ENCODE measurements around the gene SHISA7.

Gene SHISA7

DNA sequence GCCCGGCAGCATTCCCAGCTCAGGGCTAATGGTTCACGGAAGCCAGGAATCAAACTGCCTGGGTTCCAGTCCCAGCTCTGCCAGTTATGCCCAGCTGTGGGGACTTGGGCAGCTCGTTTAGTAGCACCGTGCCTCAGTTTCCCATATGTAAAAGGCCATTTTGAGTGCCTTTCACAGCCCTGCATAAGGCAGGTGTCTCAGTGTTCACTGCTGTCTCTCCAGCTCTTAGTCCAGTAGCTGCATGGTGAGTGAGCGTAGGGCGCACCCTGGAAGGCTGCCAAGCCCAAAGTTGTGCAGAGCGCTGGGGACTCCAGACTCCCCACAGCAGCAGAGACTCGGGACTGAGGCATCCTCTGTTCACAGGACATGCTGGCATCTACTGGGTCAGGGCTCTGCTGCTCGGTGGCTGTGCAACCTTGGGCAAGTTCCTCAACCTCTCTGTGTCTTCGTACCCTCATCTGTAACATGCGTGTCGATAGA lies 51.9 kb downstream of the SHISA7 start:
- DNase-seq (ENCODE audit: low read depth in 1 of 2, low spot score in 1 of 2): no peak

DNA sequence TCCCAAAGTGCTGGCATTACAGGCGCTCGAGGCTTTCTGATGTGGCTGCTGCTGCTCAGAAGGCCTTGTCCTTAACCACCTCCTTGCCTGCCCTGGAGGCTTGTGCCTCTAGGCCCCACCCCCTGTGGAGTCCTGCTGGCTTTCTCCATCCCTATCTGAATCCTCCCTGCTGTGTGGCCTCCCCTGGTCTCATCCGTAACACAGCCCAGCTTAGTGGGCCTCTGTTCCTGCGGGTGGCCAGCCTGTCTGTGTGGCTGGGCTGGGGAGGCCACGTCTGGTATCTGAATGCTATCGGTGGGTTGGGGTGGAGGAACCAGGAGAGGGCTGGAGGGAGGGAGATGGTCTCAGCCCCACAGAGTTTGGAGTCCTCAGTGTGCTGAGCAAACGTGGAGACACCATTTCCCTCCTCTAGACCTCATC lies 52.6 kb downstream of the SHISA7 start:
- no peak for DNase-seq (ENCODE audit: low read depth in 1 of 2, low spot score in 1 of 2)

DNA sequence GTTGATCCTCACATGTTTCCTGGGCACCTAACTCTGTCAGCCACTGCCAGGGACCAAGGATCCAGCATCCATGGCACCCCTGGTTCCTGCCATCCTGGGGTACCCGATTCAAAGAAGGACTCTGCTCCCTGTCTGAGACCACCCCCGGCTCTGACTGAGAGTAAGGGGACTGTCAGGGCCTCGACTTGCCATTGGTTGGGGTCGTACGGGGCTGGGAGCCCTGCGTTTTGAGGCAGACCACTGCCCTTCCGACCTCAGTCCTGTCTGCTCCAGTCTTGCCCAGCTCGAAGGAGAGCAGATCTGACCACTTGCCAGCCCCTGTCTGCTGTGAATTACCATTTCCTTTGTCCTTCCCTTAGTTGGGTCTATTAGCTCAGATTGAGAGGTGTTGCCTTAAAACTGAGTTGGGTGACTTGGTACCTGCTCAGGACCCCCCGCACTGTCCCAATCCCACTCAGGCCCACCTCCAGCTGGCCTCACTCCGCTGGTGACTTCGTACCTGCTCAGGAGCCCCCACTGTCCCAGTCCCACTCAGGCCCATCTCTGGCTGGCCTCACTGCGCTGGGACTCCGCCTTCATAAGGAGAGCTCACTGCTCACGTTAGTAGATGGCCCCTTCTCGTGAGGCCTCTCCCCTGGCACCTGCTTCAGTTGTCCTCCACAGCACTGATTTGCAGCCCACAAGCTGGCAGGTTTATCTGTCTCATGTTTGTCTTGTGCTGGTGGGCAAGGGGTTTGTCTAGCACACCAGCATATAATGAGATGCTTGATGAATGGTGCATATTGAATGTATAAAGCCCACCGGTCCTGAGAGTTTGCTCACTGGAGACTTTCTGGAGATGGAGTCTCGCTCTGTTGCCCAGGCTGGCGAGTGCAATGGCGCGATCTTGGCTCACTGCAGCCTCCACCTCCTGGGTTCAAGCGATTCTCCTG lies 53.4 kb downstream of the SHISA7 start:
- no peak for DNase-seq (ENCODE audit: low read depth in 1 of 2, low spot score in 1 of 2)

DNA sequence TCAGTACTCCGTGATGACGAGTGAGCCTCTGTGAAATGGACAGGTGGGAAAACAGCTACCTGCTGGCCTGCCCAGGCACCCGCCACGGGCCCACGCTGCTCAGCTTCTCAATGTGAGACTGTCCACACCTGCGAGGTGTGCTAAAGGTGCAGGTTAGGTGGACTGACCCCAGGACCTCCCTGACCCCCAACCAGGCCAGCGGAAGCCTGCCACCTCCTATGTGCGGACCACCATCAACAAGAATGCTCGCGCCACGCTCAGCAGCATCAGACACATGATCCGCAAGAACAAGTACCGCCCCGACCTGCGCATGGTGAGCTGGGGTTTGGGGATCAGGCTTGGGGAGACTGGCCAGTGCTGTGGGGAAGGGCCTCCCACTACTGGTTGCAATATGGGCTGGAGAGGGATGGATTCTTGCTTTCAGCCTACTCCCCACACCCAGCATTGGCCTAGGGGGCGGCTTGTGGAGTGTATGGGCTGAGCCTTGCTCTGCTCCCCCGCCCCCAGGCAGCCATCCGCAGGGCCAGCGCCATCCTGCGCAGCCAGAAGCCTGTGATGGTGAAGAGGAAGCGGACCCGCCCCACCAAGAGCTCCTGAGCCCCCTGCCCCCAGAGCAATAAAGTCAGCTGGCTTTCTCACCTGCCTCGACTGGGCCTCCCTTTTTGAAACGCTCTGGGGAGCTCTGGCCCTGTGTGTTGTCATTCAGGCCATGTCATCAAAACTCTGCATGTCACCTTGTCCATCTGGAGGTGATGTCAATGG lies 55.2 kb downstream of the SHISA7 start:
- DNase-seq (ENCODE audit: low read depth in 1 of 2, low spot score in 1 of 2): no peak

DNA sequence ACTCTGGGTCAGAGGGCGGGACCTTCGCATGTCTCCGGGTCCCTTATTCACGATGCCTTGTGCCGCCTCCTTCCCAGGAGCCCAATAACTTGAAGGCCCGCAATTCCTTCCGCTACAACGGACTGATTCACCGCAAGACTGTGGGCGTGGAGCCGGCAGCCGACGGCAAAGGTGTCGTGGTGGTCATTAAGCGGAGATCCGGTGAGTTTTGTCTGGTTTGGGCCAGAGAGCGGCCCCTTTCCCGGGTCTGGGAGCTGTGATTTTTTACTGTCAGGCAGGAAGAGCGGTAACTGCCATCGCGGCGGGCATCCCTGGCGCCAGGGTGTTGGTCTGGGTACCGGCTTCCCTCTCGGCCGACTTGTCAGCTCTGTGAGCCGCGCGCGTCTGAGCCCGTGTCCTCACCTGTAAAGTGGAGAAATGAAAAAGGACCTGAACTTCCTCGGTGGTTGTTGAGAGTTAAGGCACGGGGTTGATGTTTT lies 56.6 kb downstream of the SHISA7 start:
- no peak for DNase-seq (ENCODE audit: low read depth in 1 of 2, low spot score in 1 of 2)

DNA sequence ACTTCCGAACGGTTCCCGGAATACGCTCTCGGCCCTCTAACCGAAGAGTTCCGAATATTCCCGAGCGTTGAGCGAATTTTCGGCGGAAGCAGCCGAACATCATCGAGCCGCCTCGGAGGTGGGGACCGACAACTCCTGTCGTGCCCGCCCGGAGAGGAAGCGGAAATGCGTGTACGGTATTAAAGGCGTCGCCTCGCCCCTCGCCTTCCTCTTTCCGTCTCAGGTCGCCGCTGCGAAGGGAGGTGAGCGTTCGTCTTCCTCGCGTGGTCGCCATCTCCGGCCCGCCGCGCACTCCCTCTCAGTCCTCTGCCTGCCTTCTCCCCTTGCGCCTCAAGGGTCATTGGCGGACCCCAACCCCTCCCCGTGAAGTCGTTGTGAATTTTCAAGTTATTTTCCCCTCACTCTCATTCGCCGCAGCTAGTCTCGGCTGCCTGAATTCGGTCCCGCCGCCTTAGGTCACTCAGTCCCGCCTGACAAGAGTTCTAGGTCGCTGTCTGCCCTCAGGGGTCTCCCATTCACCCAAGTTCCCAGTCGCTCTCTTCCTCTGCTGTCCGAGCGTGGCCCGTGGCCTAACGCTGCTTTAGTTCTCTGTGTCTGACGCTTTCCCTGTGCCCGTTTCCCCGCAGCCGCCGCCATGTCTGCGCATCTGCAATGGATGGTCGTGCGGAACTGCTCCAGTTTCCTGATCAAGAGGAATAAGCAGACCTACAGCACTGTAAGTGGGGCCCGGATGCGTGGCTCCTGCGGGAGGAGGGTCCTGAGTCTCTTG lies 57.2 kb downstream of the SHISA7 start, which contains the start of gene RPL28:
Gene RPL28, plus strand, starts transcription at position 209 of the 769 bp plus-strand sequence. Its CDS starts 426 bp downstream, at position 635.
- peak; percentile 95 to 99 for DNase-seq (ENCODE audit: low read depth in 1 of 2, low spot score in 1 of 2)

DNA sequence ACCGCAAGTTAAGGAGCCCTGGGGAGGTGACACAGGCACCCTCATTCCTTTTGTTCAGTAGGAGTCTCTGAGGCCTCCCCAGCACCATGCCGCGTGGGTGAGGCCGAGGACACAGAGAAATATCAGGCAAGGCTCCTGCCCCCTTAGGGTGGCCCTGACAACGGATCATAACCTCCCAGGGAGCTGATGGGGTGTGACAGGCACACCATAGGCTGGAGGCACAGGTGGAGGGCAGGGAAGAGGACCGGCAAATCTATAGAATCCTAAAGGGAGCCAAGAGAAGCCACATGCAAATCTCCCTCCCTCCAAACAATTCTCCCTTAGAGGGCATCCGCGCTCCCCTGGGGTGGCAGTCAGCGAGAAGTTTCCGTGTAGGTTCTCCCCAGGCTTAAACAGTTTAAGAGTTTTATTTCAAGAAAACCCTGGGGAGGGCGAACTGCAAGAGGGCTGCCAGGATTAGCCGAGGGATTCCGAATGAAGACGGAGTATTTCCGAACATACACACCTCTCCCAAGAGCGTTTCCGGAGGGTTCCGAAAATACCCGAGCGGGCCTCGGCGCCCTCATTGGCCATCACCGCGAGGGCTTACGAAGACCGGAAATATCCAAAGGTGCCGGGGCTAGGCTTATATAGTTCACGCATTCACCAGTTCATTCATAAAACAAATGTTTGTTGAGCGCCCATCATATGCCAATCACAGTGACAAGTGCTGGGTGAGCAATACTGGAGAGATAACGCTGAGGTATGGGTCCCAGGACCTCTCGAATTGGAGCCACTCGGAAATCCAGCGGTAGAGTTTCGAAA lies 58.0 kb downstream of the SHISA7 start:
- DNase-seq (ENCODE audit: low read depth in 1 of 2, low spot score in 1 of 2): peak; percentile 82 to 94

DNA sequence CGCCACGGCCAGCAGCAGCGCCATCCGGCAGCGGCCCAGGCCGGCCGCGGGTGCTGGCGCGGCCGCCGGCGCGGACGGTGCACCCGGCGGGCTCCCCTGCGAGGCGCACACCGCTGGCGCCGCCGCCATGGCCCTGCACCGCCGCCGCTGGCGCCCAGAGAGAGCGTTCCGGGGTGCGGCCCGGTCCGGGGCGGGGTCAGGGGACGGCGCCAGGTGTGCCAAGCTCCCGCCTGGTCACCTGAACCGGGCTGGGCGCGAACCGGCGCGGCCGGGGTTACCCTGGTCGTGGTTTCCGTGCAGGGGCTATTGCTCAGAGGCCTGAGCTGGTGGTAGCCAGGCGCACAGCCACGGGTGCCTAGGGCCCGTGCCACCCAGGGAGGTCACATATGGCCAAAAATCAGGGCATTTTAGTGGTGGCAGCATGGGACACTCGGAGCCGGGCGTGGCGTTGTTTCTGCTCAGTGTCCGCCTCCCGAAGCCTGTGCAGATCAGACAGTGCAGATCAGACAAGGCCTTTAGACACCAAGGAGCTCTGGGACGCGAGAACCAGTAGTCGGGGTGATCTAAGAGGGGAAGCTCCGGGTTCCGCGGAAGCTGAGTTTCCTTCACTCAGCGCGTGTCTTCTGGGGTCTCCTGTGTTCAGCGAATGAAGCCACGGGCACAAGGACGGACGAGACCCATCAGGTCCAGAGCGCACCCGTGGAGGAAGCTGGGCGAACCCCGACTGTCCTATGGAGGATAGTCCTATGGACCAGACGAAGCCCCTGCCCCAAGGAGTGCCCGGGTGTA lies 58.8 kb downstream of the SHISA7 start, which contains the start of gene TMEM238:
Gene TMEM238, minus strand, starts transcription at position 162 of the 789 bp plus-strand sequence. Its CDS starts 33 bp downstream, at position 129.
- DNase-seq (ENCODE audit: low read depth in 1 of 2, low spot score in 1 of 2): no peak

DNA sequence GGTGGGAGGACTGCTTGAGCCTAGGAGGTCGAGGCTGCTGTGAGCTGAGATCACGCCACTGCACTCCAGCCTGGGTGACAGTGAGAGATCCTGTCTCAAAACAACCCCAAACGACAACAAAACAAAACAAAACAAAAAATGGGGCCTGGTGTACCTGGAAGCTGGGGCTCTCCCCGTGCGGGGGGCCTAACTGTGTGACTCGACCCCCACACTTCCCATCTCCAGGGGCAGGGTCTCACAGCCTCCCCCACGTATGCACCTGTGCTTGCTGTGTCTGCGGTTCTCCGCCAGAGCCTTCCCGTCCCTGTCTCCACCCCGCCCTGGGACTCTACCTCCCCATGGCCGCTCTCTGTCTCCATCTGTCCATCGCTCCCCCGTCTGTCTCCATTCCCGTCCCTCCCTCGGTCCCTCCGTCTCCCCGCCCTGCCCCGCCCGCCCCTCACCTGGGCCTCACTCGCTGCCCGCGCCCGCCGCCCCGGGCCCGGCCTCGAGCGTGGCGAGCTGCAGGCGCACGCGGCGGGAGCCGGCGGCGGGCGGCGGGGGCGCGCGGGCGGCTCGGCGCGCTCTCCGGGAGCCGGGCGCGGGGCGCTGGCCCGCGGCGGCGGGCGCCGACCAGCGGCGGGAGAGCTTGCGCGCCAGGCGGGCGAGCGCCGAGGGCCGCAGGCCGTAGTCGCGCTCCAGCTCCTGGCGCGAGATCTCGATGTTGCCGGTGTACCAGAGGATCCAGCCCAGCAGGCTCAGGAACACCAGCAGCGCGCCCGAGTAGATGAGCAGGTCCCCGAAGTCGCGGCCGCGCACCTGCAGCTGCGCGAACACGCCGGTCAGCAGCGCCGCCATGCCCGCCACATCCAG lies 59.6 kb downstream of the SHISA7 start:
- no peak for DNase-seq (ENCODE audit: low read depth in 1 of 2, low spot score in 1 of 2)

DNA sequence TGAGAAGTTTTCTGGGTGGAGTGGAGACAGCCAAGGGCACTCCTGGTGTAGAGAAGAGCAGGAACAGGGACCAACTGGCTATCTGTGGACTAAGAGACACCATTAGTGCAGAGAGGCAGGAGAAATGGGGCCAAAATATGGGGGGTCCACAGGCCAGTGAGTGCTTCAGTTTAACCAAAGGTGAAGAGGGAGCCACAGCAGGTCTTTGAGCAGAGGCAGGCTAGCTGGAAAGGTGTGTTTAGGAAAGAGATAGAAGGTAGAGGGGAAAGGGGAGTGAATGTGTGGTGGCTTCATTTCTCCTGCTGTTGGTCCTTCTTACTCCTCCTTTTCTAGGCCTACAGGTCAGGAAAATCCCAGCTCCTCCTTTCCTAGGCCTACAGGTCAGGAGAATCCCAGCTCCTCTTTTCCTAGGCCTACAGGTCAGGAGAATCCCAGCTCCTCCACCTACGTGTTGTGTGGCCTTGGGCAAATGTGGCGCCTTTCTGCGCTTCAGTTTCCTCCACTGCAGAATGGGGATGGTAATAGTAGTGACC lies 60.5 kb downstream of the SHISA7 start:
- no peak for DNase-seq (ENCODE audit: low read depth in 1 of 2, low spot score in 1 of 2)

DNA sequence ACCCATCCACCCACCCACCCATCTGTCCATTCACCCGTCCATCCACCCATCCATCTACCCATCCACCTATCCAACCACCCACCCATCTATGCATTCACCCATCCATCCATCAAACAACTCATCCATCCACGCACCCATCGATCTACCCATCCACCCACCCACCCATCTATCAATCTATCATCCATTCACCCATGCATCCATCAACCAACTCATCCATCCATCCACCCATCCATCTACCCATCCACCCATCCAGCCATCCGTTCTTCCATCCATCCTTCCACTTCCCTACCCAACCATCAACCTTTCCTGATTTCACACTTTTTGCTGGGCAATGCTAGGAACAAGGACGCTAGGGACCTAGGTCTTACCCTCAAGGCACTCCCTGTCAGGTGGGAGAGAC lies 61.1 kb downstream of the SHISA7 start:
- no peak for DNase-seq (ENCODE audit: low read depth in 1 of 2, low spot score in 1 of 2)

DNA sequence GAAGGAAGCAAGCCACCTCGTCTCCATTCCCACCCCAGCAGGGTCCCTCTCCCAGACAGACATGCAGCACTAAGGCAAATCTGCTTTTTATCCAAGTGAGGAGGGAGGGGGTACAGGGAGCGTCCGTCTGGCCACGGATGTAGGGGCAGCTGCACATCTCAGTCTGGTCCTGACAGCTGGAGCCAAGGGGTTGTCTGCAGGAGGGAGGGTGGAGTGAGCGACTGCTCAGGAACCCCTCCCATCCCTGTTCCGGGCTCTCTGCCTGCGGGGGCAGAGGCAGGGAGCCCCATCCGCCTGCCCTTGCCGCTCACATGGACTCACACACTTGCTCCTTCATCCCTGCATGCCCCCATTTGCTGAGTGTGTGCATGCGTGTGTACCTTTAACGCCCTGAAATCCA lies 63.9 kb downstream of the SHISA7 start:
- DNase-seq (ENCODE audit: low read depth in 1 of 2, low spot score in 1 of 2): no peak
